Breast epithelium (tissue), 3 donors: ENCODE measurements around the gene RRP9.

Experiments used
- POLR2A ChIP-seq: fragments of 450-650 bp; IDR thresholded peaks from one replicate; pipeline ENCODE4 v1.6.1; 2016; ENCODE audit warnings: antibody characterized with exemption, mild to moderate bottlenecking, moderate library complexity
- POLR2AphosphoS5 ChIP-seq, 3 donors: sonication (generic); formaldehyde crosslinking; IDR thresholded peaks; one replicate each; pipeline ENCODE4 v1.6.1; 2017; ENCODE audit warnings: antibody characterized with exemption in 3 of 3
- TF ChIP-seq, protein P1 (sequence below), 3 donors: fragments of 450-650 bp; IDR thresholded peaks; one replicate each; pipeline ENCODE4 v1.5.1; 2016 to 2017; ENCODE audit warnings: antibody characterized with exemption in 3 of 3, mild to moderate bottlenecking in 3 of 3, moderate library complexity in 3 of 3

- TF ChIP-seq, protein P1, sequence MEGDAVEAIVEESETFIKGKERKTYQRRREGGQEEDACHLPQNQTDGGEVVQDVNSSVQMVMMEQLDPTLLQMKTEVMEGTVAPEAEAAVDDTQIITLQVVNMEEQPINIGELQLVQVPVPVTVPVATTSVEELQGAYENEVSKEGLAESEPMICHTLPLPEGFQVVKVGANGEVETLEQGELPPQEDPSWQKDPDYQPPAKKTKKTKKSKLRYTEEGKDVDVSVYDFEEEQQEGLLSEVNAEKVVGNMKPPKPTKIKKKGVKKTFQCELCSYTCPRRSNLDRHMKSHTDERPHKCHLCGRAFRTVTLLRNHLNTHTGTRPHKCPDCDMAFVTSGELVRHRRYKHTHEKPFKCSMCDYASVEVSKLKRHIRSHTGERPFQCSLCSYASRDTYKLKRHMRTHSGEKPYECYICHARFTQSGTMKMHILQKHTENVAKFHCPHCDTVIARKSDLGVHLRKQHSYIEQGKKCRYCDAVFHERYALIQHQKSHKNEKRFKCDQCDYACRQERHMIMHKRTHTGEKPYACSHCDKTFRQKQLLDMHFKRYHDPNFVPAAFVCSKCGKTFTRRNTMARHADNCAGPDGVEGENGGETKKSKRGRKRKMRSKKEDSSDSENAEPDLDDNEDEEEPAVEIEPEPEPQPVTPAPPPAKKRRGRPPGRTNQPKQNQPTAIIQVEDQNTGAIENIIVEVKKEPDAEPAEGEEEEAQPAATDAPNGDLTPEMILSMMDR (IDR thresholded peaks at IDR 0.05) = no peak
- TF ChIP-seq POLR2A (no peak), POLR2AphosphoS5 (IDR thresholded peaks at IDR 0.05) (no peak)
Measured at GRCh38 chr3:51954713-51955112, 13.0 kb upstream of the RRP9 start.
